IMR-90 (cell line): ENCODE results near the gene CHCHD1. TPM values are rescaled to one million over a fixed set of nuclear protein-coding genes. Genes with fewer than 3 reads are reported as not detected.
A peak's percentile ranks its signal among the peaks of the same experiment; 100 is the strongest.

Experiments used
- ATAC-seq: fragments of 200-7000 bp; cut with Tn5 transposase; 2 replicates; pipeline ENCODE4 v1.9.1; 2020; ENCODE audit warnings: low read depth, mild to moderate bottlenecking, moderate library complexity
- BruUV-seq: library from RNA; stranded (reverse); fragments of 400-500 nt; replicated peaks from 2 replicates; lab custom pipeline; 2021; lab: Mats Ljungman, UMichigan
- CTCF ChIA-PET: fragments of 300-600 bp; formaldehyde crosslinking; extraction: SDS; loops from one replicate; lab custom pipeline; 2021; ENCODE audit warnings: antibody characterized with exemption; lab: Yijun Ruan, JAX
- POLR2A ChIA-PET: fragments of 300-600 bp; sonication (Branson Sonifier 250); formaldehyde crosslinking; loops from one replicate; lab custom pipeline; 2022; ENCODE audit warnings: antibody characterized with exemption; ENCODE audit not compliant: unreplicated experiment; lab: Charles Lee
- DNase-seq: peaks from one replicate; pipeline ENCODE4 v3.0.0; 2013
- H2AFZ ChIP-seq: replicated peaks from 2 replicates; pipeline ENCODE3; 2013; ENCODE audit warnings: low read length, mild to moderate bottlenecking; ENCODE audit not compliant: poor library complexity
- H2AK5ac ChIP-seq: 2 replicates; pipeline ENCODE4 v1.6.1; 2013; ENCODE audit warnings: low read depth, low read length, inconsistent platforms
- H2AK9ac ChIP-seq: replicated peaks from 2 replicates; pipeline ENCODE3; 2013; ENCODE audit warnings: mild to moderate bottlenecking, low read depth, low read length, moderate library complexity; ENCODE audit not compliant: poor library complexity
- H2BK120ac ChIP-seq: 2 replicates; pipeline ENCODE4 v1.6.1; 2013; ENCODE audit warnings: low read depth, low read length, inconsistent platforms
- H2BK15ac ChIP-seq: 3 replicates; pipeline ENCODE4 v1.6.1; 2013; ENCODE audit warnings: low read depth, low read length, inconsistent platforms
- H2BK20ac ChIP-seq: 2 replicates; pipeline ENCODE4 v1.6.1; 2013; ENCODE audit warnings: low read depth, mild to moderate bottlenecking, inconsistent platforms, low read length, moderate library complexity
- H2BK5ac ChIP-seq: 2 replicates; pipeline ENCODE4 v1.6.1; 2013; ENCODE audit warnings: mild to moderate bottlenecking, low read depth, low read length, inconsistent platforms; ENCODE audit not compliant: poor library complexity, severe bottlenecking
- H3K14ac ChIP-seq: replicated peaks from 2 replicates; pipeline ENCODE4 v1.6.1; 2013; ENCODE audit warnings: low read depth, low read length, inconsistent platforms
- H3K18ac ChIP-seq: 2 replicates; pipeline ENCODE4 v1.6.1; 2013; ENCODE audit warnings: low read depth, low read length, control low read depth
- H3K23ac ChIP-seq: 2 replicates; pipeline ENCODE4 v1.6.1; 2013; ENCODE audit warnings: low read depth, low read length, inconsistent platforms
- H3K27ac ChIP-seq: 2 replicates; pipeline ENCODE4 v1.5.1; 2013; ENCODE audit warnings: mild to moderate bottlenecking, control low read depth, low read length; ENCODE audit not compliant: insufficient read depth
- H3K27me3 ChIP-seq: 2 replicates; pipeline ENCODE4 v1.6.1; 2013; ENCODE audit warnings: low read length; ENCODE audit not compliant: control insufficient read depth, insufficient read depth
- H3K36me3 ChIP-seq: 2 replicates; pipeline ENCODE4 v1.6.1; 2013; ENCODE audit warnings: low read length, mixed read lengths; ENCODE audit not compliant: control insufficient read depth, insufficient read depth
- H3K4ac ChIP-seq: 2 replicates; pipeline ENCODE4 v1.6.1; 2013; ENCODE audit warnings: low read depth, low read length, inconsistent platforms
- H3K4me1 ChIP-seq: 2 replicates; pipeline ENCODE4 v1.6.1; 2013; ENCODE audit warnings: low read length, mixed read lengths; ENCODE audit not compliant: control insufficient read depth, insufficient read depth
- H3K4me2 ChIP-seq: 2 replicates; pipeline ENCODE4 v1.6.1; 2013; ENCODE audit warnings: low read depth, mild to moderate bottlenecking, control low read depth, low read length, moderate library complexity
- H3K4me3 ChIP-seq: 2 replicates; pipeline ENCODE4 v1.5.1; 2013; ENCODE audit warnings: low read depth, mild to moderate bottlenecking, control low read depth, low read length, moderate library complexity; ENCODE audit not compliant: insufficient read depth
- H3K56ac ChIP-seq: 2 replicates; pipeline ENCODE4 v1.6.1; 2013; ENCODE audit warnings: low read length, inconsistent platforms; ENCODE audit not compliant: insufficient read depth; ENCODE audit errors: extremely low read depth
- H3K79me1 ChIP-seq, 2 experiments: 2 replicates each; pipeline ENCODE4 v1.6.1; 2013; ENCODE audit warnings: low read length in 2 of 2, inconsistent platforms in 1 of 2, low read depth in 1 of 2
- H3K9ac ChIP-seq: 2 replicates; pipeline ENCODE4 v1.6.1; 2013; ENCODE audit warnings: low read depth, low read length, control low read depth
- H3K9me1 ChIP-seq: 2 replicates; pipeline ENCODE4 v1.6.1; 2013; ENCODE audit warnings: low read length, inconsistent platforms; ENCODE audit not compliant: insufficient read depth
- H3K9me3 ChIP-seq: 2 replicates; pipeline ENCODE4 v1.6.1; 2013; ENCODE audit warnings: low read length; ENCODE audit not compliant: control insufficient read depth, insufficient read depth
- H4K20me1 ChIP-seq: 2 replicates; pipeline ENCODE4 v1.6.1; 2013; ENCODE audit warnings: low read length, inconsistent platforms; ENCODE audit not compliant: insufficient read depth
- H4K5ac ChIP-seq: 2 replicates; pipeline ENCODE4 v1.6.1; 2013; ENCODE audit warnings: mild to moderate bottlenecking, low read depth, low read length, control low read depth
- H4K8ac ChIP-seq, 2 experiments: 2 replicates each; pipeline ENCODE4 v1.6.1; 2013; ENCODE audit warnings: low read depth in 2 of 2, low read length in 2 of 2, control low read depth in 1 of 2, inconsistent platforms in 1 of 2
- H4K91ac ChIP-seq: 2 replicates; pipeline ENCODE4 v1.6.1; 2013; ENCODE audit warnings: low read depth, low read length, inconsistent platforms; ENCODE audit not compliant: insufficient read depth
- FOS ChIP-seq: fragments of 150-350 bp; IDR thresholded peaks from 2 replicates; pipeline ENCODE4 v1.6.1; 2016; ENCODE audit warnings: low read depth, low read length
- RAD21 ChIP-seq: IDR thresholded peaks from 2 replicates; pipeline ENCODE4 v1.6.1; 2012; ENCODE audit warnings: low read length, improper control_type of control experiment
- whole genome bisulfite sequencing, 2 experiments: methylation state at CpG; one replicate each; pipeline versions ENCODE4 v1.1.5 to v1.1.7; 2013; ENCODE audit warnings: missing lambda C conversion rate in 2 of 2; ENCODE audit not compliant: insufficient read length in 1 of 2; ENCODE audit errors: extremely low coverage in 2 of 2; 5-methylcytosine and 5-hydroxymethylcytosine counted together
- dilution Hi-C: fragments of 300-500 bp; cut with HindIII; formaldehyde crosslinking; loops from one replicate; pipeline ENCODE4 v1.14.3; 2018; ENCODE audit warnings: low sequenced_read_pairs; ENCODE audit not compliant: unreplicated experiment
- in situ Hi-C: fragments of 300-500 bp; cut with MboI; formaldehyde crosslinking; loops from 3 replicates; pipeline ENCODE4 v1.14.3; 2019; ENCODE audit warnings: low sequenced_read_pairs, inconsistent platforms, mixed read lengths
- intact Hi-C: fragments of 100-400 bp; cut with micrococcal nuclease; formaldehyde crosslinking; loops from 2 replicates; pipeline ENCODE4 v1.10.0; 2022
- polyA plus RNA-seq, 3 experiments: library from polyadenylated mRNA; depleted of rRNA; stranded (reverse); fragments of >200 nt; gene quantifications; 2 replicates each; pipeline ENCODE4 v1.2.3, GENCODE V29; 2012; ENCODE audit warnings: low replicate concordance in 1 of 3
- total RNA-seq: library from RNA; depleted of rRNA; stranded (reverse); fragments of >200 nt; gene quantifications from 2 replicates; pipeline ENCODE4 v1.2.3, GENCODE V29; 2012
- TF ChIP-seq, protein P1 (sequence below): conservative IDR thresholded peaks from 2 replicates; pipeline ENCODE4 v1.5.1; 2012; ENCODE audit warnings: mild to moderate bottlenecking, low read depth, low read length, improper control_type of control experiment

CHCHD1 gene
- total and polyA plus RNA-seq, 2 of the 4 experiments (the other 2 are of a cell fraction) = 11.5 to 21.0 TPM

DNA sequence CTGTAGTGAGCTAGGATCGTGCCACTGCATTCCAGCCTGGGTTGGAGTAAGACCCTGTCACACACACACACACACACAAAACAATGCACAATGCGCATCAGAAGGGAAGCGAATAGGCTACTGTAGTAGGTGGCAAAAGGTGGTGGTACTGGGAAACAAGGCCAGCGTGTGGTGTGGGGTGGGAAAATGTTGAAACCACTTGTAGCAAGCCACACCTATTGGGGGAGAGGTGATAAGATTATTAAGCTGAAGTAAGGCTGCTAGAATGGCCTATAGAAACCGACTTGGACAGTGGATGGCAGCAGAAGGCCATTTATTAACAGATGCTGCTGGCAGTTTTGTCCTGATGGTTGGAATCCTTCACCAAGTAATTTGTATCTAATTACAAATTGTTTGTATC is 7.2 kb upstream of the CHCHD1 start:
- H2BK20ac ChIP-seq = no peak overlapping the region
- peak overlapping the region; percentile 66 for H2AK9ac ChIP-seq
- 0 out of 2 replicates have a peak overlapping the region, but pooled peaks have one; percentile 25 for H3K4ac ChIP-seq
- peaks cover 38% of the 10 kb centered on the region for H3K36me3 ChIP-seq
- H4K20me1 ChIP-seq = peaks cover 25% of the 10 kb centered on the region
- BruUV-seq = no TSS peak
- no peak overlapping the region for H2BK120ac ChIP-seq
- in situ Hi-C loops (no loop called here), intact Hi-C loops (no loop called here), dilution Hi-C loops (no loop called here)
- peaks cover 10% of the 10 kb centered on the region; the same call in 1 of the 2 replicates for H3K9me1 ChIP-seq
- no peak overlapping the region for H2AFZ ChIP-seq
- WGBS, 2 experiments = 33% methylated on average over 1 of the region's 5 CpGs; no CpG with 5 or more reads in 1 of the 2 experiments
- peaks cover 0 to 54% of the 10 kb centered on the region in 2 experiments; a peak in 2 of 4 replicates for H3K79me1 ChIP-seq
- no peak overlapping the region for H4K5ac ChIP-seq
- H2AK5ac ChIP-seq = peak overlapping the region; percentile 76
- H3K4me3 ChIP-seq = peak overlapping the region; percentile 72
- H3K9ac ChIP-seq = peak overlapping the region; percentile 78
- H3K27me3 ChIP-seq = no peaks in the 10 kb centered on the region
- H3K18ac ChIP-seq = no peak overlapping the region
- H3K14ac ChIP-seq = peak overlapping the region; percentile 87; the same call in 1 of the 2 replicates
- ATAC-seq (no peak), DNase-seq (peak; percentile 24)
- H3K56ac ChIP-seq = no peak overlapping the region
- H3K23ac ChIP-seq = peak overlapping the region; percentile 76; the same call in 1 of the 2 replicates
- TF ChIP-seq FOS (no peak), RAD21 (0 out of 2 replicates have a peak, but pooled peaks have one; percentile 19)
- TF ChIP-seq, protein P1, sequence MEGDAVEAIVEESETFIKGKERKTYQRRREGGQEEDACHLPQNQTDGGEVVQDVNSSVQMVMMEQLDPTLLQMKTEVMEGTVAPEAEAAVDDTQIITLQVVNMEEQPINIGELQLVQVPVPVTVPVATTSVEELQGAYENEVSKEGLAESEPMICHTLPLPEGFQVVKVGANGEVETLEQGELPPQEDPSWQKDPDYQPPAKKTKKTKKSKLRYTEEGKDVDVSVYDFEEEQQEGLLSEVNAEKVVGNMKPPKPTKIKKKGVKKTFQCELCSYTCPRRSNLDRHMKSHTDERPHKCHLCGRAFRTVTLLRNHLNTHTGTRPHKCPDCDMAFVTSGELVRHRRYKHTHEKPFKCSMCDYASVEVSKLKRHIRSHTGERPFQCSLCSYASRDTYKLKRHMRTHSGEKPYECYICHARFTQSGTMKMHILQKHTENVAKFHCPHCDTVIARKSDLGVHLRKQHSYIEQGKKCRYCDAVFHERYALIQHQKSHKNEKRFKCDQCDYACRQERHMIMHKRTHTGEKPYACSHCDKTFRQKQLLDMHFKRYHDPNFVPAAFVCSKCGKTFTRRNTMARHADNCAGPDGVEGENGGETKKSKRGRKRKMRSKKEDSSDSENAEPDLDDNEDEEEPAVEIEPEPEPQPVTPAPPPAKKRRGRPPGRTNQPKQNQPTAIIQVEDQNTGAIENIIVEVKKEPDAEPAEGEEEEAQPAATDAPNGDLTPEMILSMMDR = 0 out of 2 replicates have a peak, but pooled peaks have one; percentile 27
- H3K4me2 ChIP-seq = peak overlapping the region; percentile 93
- H3K27ac ChIP-seq = no peak overlapping the region
- no peaks in the 10 kb centered on the region for H3K9me3 ChIP-seq
- CTCF ChIA-PET = no interaction called here
- H3K4me1 ChIP-seq = peaks cover 7% of the 10 kb centered on the region
- H2BK15ac ChIP-seq = no peak overlapping the region
- H4K91ac ChIP-seq = no peak overlapping the region
- peak overlapping the region; percentile 18 for H2BK5ac ChIP-seq
- POLR2A ChIA-PET = no interaction called here
- no peak overlapping the region for H4K8ac ChIP-seq
